T1000 (cell line): ENCODE measurements around the gene TRMU.

Experiments
- DNase-seq: peaks from one replicate; lab custom pipeline; 2025; ENCODE audit warnings: mixed read lengths; lab: John Stamatoyannopoulos, UW

TRMU gene, protein sequence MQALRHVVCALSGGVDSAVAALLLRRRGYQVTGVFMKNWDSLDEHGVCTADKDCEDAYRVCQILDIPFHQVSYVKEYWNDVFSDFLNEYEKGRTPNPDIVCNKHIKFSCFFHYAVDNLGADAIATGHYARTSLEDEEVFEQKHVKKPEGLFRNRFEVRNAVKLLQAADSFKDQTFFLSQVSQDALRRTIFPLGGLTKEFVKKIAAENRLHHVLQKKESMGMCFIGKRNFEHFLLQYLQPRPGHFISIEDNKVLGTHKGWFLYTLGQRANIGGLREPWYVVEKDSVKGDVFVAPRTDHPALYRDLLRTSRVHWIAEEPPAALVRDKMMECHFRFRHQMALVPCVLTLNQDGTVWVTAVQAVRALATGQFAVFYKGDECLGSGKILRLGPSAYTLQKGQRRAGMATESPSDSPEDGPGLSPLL

DNA sequence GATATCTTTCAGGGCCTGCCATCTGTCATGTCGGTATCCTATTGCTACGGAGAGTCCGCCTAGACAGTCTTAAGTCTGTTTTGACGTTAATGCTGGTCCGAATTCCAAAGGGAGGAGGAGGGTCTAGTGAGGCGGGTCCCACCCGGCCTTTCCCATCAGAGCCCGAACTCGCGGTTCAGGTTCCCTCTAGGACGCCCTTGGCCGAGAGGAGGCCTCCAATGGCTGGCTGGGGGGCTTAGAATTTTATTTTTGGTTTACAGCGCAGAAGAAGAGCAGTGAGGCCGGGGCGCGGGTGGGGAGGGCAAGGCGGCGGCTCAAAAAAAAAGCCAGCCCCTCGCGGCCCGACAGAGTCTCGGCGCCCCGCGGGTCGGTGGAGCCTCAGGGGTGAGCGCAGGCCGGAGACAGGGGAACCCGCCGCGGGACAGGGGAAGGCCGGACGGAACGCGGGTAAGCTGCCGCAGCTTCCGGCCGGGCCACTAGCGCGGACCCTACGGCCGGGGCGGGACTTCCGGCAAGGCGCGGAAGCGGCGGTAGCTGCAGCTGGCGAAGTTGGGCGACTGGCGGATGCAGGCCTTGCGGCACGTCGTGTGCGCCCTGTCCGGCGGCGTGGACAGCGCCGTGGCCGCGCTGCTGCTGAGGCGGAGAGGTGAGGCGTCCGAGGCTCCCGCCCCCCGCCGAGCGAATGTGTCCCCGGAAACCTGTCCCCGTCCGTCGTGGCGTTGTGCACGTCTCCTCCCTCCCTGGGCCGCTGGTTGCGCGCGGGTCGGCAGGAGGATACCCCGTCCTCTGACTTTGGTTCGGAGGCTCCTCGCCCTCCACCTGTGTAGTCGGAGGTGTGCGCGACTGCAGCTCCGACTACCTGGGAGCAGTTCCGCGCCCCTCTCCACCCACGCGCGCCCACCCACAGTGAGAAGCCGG, at the start of gene TRMU:
Gene TRMU (plus strand): TSS at position 514 of the 918 bp plus-strand sequence. CDS start 51 bp downstream, at position 565.
- DNase-seq, result peak; percentile 71

DNA sequence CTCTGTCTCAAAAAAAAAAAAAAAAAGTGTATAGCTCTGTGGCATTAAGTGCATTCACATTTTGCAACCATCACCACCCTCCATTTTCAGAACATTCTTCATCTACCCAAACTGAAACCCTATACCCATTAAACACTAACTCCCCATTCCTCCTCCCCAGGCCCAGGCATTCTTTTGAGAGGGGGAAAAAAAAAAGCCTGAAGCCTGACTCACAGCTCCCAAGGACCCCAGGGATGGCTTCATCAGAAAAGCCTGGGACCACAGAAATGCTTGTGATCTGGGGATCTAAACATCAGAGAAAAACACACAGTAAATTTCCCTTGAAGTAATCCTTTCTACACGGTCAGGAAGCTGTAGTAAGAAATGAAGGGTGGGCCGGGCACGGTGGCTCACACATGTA, 49.5 kb upstream of the TRMU start:
- DNase-seq, result no peak

DNA sequence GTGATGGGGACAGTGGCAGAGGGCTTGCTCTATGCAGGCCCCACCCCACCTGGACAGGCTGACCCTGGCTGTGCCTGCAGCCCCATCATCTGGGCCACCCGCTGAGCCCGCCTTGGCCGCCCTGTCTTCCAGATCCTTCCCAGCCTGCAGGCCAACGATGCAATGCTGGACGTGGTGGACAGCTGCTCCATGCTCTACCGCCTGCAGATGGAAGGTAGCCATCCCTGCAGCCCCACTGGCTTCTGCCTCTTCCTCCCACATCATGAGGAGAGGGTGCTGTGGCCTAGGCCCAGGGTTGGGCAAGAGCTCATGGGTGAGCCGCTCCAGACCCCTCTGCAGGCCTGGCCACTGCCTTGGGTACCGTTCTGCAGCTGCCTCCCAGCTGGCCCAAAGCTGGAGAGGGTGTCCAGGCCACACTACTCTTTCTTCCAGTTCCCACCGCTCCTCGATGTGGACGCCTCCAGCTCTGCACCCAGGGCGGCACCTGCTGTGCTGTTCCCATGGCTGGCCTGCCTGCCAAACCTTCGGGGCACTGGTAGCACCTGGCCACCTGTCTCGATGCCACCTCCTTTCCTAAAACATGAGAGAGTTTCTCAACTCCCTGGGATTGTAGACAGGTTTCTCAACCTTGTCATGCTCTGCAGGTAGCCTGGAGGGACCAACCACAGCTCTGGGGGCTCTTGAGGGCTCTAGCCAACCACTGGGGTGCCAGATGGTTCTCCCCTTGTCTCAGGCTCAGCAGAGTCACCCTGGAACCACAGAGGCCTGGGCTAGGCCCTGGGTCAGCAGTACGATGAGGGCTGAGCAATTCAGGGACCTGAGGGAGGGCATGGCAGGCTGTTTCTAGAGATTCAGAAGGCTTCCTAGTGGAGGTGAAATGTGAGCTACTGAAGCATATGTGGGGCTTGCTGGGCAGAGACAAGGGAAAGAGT, 48.3 kb upstream of the TRMU start:
- no peak for DNase-seq

DNA sequence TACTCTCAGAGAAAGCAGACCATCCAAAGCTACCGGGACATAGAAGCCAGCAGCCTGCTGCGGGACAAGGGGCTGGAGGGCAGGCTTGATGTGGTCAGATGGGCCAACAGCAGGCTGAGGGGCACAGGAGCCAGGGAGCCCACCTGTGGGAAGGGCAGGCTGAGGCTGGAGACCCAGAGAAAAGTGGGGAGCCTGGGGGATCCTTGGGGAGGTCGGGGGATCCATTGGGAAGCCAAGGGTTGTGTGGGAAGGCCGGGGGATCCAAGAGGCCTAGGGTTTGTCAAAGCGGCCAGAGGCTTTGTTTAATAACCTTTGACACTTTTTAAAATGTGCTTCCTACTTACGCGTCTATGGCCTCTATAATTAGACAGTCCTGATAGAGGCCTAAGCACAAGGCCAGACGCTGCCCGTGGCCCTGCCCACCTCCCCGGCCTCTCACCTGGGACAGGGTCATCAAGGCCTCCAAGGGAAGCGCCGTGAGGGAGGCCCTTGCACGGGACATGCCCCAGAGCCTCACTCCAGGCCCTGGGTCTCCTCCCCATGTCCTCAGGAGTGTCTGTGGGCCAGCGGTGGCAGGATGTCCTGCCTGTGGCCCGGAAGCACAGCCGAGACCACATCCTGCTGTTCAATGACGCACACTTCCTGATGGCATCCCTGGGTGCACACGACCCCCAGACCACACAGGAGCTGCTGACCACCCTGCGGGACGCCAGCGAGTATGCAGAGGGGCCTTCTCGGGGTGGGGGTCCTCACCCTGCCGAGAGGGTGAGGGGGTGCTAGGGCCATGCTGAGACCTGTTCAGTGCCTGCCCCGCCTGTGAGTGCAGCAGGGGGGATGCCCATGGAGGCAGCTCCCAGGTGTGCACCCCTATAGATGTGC, 47.4 kb upstream of the TRMU start:
- no peak for DNase-seq

- DNase-seq, result no peak
These were observed 46.7 kb upstream of the TRMU start for GRCh38 chr22:46288846-46289243.

GRCh38 chr22:46289244-46289891, 46.1 kb upstream of the TRMU start:
- no peak for DNase-seq

GRCh38 chr22:46290121-46290842, 45.2 kb upstream of the TRMU start:
- no peak for DNase-seq

GRCh38 chr22:46290843-46291785, 44.4 kb upstream of the TRMU start:
- no peak for DNase-seq

GRCh38 chr22:46292173-46292572, 43.3 kb upstream of the TRMU start:
- DNase-seq, result no peak

GRCh38 chr22:46292732-46293131, 42.8 kb upstream of the TRMU start:
- no peak for DNase-seq

GRCh38 chr22:46293577-46294260, 41.8 kb upstream of the TRMU start:
- no peak for DNase-seq

DNA sequence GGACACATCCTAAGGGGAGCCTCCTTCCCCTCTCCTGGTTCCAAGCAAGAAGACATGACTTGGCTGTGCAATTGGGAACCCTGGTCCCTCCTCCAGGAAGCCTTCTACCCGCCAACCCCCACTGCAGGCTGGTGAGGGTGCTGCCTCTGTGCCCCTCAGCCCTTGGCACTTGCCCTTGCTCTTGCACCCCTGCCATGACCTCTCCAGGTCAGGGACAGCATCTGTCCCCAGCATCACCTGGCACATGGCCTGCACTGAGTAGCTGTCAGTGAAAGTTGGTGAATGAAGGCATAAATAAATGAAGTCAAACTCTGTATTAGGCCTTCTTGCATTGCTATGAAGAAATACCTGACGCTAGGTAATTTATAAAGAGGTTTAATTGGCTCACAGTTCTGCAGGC, 40.7 kb upstream of the TRMU start:
- DNase-seq, result no peak

DNA sequence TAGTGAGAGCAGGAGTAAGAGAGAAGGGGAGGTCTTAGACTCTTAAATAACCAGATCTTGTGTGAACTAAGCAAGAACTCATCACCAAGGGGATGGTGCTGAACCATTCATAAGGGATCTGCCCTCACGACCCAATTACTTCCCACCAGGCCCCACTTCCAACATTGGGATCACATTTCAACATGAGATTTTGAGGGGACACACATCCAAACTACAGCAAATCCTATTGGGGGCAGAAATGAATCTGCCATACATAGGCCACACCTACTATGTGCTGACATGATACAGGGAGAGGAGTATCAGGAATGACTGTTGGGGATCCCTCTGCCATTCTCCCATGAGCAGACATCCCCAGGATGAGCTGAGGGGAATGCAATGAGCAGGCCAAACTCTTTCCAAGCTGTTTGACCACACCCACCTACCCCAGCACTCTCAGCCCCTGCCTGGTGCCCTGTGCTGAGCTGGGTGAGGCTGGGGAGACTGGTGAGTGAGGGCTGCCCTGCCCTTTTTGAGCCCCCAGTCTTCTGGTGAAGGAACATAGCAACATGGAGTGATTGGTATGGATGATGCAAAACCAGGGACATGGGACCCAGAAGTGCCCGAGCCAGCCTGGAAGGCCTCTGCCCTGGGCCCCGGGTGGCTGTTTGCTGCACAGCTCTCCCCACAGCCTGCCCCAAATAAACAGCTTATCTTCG, 40.1 kb upstream of the TRMU start:
- no peak for DNase-seq

DNA sequence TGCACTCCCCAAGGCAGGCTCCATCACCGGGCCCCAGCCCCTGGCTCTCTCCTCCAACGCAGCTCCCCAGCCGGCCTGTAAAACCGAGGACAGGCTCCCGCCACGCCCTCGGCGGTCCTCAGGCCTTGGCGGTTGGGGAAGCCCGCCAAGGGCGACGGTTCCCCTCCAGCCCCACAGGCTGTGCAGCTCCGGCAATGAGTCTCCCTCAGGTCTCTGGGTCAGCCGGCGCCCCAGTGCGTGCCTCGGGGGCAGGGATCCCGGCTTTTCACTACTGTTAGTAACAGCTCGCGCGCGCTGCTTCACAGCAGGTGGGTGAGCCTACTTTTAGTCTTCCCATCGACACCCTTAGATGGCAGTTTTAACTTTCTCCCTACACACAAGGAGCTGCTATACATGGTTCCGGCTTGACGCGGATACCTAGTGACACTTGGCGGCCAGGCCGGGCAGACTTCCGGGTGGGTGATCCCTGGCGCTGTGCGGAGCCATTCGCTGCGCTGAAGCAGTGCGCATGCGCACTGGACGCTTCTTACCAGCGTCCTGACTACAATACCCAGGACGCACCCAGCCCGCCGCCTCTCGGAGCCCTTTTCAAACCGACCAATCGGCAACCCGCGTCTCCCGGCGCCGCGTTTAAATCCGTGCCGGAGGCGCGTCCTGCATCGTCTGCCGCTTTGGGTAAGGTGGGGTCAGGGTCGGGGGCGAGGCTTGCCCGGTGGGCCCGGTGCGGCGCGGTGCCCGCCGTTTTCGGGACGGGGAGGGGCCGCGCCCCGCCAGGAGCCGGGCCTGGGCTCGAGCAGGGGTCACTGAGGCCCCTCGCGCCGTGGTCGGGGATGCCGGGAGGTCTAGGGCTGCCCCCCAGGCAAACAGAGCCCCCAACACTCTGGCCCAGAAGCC, 39.0 kb upstream of the TRMU start, which contains the start of gene GTSE1:
Gene GTSE1 (plus strand): TSS at position 614 of the 894 bp plus-strand sequence. CDS start 531 bp downstream, outside the sequence.
- DNase-seq, result peak; percentile 91

DNA sequence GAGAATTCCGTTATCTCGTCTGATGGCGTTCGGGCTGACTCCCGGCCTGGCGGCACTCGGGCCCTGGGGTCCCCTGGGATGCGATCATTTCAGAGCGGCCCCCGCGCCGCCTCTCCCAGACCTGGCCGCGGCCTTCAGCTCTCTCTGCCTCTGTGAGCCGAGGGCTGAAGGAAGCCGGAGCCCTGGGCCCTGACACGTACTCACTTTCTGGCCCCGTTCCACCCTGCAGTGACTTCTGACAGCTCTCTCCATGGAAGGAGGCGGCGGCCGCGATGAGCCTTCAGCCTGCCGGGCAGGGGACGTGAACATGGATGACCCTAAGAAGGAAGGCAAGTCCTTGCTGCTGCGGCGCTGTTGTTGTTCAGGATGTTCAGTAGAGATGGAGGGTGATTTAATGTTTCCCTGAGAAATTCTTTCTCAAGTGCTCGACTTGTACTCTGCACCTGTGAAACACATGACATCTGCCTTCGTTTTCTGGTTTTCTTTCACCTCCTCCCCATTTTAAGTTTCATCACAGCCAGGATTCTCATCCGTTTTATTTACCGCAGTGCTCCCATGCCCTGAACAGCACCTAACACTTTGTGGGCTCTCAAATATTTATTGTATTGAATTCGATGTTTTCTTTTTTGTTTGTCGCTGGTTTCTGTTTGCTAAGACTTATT, 38.2 kb upstream of the TRMU start:
- DNase-seq, result peak; percentile 8
